HG02678 (cell line): ENCODE results near the gene FAM9C.
"Not testable (repeated sequence)": the region's sequence is repeated elsewhere in the genome, so short reads cannot be mapped to it uniquely, and the experiment has no call there.

Experiments used
- ATAC-seq: cut with Tn5 transposase; IDR thresholded peaks from one replicate; pipeline ENCODE4 v1.9.1; 2021; ENCODE audit warnings: mild to moderate bottlenecking, moderate library complexity; ENCODE audit not compliant: unreplicated experiment

The FAM9C gene

GRCh38 chrX:13076176-13076961 is 31.9 kb upstream of the FAM9C start:
- peak; percentile 45 for ATAC-seq

- ATAC-seq: peak; percentile 77
Measured at GRCh38 chrX:13074297-13075262, 30.2 kb upstream of the FAM9C start.

- no peak for ATAC-seq
Measured at GRCh38 chrX:13069771-13070416, 25.5 kb upstream of the FAM9C start.

DNA sequence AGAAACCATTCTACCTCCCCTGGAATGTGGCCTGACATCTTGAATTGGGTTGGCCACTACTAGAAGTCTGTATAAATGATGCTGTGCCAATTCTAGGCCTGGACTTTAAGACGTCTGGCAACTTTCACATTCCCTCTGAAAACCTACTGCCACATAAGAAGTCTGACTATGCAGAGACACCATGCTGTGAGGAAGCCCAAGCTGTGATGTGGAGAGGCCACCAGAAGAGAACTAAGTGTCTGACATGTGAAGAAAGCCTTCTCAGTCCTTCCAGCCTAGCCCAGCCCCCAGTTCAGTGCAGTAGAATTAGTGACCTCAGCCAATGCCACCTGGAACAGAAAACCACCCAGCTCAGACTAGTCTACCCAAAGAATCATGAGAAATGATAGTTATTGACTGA is 24.2 kb upstream of the FAM9C start:
- no peak for ATAC-seq

DNA sequence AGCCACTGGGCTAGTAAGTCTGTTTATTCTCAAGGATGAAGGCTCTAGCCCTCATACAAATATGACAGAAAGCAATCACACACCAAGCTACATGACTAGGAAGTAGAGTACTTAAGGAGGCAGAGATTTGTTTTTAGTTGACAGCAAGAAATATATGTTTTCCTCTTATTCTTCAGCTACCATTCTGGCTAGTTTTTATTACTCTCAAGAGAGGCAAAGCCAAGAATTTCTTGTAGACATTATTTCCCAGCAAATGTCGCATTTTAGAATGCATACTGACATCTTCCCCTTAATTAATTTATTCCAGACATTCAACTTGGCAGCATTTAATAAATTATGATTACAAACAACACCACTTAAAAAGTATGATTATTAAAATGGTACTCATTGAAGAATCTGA is 23.4 kb upstream of the FAM9C start:
- no peak for ATAC-seq

- ATAC-seq: no peak
Measured at GRCh38 chrX:13066391-13066790, 22.0 kb upstream of the FAM9C start.

DNA sequence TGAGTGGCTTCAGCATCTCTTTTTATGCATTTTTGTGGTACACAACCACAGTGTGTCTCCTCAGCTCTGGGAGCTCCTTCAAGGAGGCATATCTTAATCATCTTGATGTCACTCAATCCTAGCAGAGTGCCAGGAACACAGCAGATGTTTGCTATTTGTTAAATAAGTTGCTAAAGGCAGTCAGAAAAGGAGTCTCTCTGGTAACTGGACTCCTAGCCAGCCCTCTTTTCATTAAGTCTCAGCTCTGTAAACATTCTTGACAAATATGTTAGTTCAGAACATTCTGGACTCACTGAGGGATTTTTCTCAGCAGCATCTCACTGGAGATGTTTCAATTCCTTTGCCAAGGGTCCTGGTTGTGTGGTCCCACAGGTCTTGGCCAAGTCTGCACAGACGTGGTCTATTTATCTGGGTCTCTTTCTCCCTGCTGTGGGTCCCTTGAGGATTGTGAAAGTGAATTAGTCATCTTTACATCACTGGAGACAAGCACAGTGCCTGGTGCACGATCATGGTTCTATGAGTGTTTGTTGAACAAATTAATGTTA is 20.3 kb upstream of the FAM9C start:
- no peak for ATAC-seq

DNA sequence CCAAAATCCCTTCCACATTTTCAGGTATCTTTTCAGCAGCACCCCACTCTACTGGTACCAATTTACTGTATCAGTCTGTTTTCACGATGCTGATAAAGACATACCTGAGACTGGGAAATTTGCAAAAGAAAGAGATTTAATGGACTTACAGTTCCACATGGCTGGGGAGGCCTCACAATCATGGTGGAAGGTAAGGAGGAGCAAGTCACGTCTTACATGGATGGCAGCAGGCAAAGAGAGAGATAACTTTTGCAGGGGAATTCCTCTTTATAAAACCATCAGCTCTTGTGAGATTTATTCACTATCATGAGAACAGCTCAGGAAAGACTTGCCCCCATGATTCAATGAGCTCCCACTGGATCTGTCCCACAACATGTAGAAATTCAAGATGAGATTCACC is 18.7 kb upstream of the FAM9C start:
- not testable (repeated sequence) for ATAC-seq

- not testable (repeated sequence) for ATAC-seq
Measured at GRCh38 chrX:13062331-13062730, 17.9 kb upstream of the FAM9C start.

DNA sequence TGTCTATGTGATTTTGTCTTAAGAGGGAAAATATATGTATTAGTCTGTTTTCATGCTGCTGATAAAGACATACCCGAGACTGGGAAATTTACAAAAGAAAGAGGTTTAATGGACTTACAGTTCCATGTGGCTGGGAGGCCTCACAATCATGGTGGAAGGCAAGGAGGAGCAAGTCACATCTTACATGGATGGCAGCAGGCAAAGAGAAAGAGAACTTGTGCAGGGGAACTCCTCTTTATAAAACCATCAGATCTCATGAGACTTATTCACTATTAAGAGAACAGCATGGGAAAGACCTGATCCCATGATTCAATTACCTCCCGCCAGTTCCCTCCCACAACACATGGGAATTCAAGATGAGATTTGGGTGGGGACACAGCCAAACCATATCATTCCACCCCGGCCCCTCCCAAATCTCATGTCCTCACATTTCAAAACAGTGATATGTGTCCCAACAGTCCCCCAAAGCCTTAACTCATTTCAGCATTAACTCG is 16.8 kb upstream of the FAM9C start:
- not testable (repeated sequence) for ATAC-seq

DNA sequence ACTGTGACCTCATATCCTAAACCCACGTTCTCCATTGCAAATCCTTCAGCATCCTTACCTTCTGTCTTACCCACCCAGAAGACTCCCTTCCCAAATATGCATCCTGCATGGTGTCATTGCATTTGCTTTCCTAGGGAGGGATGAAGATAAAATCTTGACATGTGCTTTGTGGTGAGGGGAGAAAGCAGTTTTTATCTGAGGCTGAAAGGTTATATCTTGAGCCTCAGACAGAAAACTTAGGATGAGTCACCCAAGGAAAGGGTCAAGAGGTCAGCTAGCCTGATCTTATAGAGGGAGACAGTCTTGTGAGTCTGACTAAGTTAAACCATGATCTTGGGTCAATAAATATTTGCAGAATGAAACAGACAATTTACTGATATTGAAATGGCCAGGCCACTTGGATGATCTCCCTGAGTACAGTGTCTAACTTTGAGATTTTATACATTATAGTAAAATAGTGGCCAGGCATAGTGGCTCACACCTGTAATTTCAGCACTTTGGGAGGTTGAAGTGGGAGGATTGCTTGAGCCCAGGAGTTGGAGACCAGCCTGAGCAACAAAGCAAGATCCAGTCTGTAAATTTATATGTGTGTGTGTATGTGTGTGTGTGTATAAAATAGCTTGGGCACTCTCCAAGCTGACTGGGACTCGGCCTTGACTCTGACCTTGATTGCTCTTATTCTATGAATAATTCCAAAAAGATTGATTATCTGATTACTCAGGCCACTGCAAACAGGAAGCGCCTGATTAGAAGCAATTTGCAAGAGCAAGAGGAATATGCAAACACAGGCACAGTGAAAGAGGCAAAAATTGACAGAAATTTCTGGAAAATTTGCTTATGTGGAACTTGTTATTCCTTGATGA is 15.4 kb upstream of the FAM9C start:
- no peak for ATAC-seq

GRCh38 chrX:13055486-13055885 is 11.1 kb upstream of the FAM9C start:
- ATAC-seq: no peak

GRCh38 chrX:13053171-13053570 is 8.8 kb upstream of the FAM9C start:
- no peak for ATAC-seq

DNA sequence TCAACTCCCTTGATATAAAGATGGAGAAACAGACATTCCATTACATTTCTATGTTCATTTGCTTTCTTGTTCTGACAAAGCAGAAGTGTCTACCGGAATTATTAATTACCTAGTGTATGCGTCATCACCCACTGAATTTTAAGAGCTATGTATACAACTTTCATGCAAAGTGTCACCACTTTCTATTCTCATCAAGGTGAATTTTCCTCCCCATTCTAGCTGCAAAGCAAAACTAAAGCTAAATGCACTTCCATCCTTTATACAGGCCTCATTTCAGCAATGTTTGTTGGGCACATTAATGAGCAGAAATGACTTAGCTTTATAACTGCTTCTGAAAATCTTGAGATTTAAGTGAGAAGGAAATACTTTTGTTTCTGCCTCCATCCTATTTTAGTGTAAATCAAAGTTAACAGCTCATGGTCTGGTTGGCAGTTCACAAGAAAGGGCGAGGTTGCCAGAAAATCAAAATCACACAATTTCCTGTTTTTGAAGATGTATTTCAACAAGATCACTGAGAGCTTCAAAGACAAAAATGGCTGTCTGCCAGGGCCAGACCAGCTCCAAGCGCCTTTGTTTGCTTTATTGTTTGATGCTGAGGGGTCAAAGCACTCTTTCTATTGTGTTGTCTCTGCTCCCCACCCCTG is 7.2 kb upstream of the FAM9C start:
- peak; percentile 78 for ATAC-seq

- ATAC-seq: no peak
Measured at GRCh38 chrX:13051167-13051528, 6.7 kb upstream of the FAM9C start.

- ATAC-seq: no peak
Measured at GRCh38 chrX:13050151-13050550, 5.7 kb upstream of the FAM9C start.

DNA sequence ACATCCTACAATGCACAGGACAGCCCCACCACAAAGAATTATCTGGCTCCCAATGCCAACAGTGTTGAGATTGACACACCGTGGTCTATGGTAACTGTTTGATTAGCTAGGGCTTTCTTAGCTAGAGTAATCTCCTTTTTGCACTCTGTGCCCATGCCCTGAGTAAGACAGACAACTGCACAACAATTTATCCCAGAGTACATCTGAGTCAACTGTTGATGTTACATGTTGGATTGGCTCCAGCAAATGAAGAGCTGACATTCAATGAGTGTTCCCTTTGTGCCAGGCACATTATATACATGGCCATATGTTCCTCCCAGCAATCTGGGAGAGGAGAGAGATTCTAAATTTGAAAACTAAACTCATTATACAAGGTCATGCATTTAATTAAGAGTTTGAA is 3.9 kb upstream of the FAM9C start:
- no peak for ATAC-seq

DNA sequence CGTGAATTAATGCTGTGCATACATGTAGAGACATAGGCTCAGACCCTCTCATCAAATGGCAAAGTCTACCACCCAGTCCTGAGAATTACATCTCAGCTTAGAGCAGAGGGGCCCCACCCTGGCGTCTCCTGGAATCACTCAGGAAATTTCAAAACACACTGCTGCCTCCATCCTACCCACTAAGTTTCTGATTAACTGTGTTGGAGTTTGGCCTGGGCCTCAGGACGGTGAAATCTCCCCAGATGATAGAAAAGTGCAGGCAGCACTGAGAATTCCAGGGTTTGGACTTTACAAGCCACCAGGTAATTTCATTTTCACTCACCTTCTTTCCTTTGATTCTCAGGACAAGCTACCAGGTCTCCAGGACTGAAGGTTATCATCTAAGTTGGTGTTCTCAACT is 3.3 kb upstream of the FAM9C start:
- ATAC-seq: no peak

DNA sequence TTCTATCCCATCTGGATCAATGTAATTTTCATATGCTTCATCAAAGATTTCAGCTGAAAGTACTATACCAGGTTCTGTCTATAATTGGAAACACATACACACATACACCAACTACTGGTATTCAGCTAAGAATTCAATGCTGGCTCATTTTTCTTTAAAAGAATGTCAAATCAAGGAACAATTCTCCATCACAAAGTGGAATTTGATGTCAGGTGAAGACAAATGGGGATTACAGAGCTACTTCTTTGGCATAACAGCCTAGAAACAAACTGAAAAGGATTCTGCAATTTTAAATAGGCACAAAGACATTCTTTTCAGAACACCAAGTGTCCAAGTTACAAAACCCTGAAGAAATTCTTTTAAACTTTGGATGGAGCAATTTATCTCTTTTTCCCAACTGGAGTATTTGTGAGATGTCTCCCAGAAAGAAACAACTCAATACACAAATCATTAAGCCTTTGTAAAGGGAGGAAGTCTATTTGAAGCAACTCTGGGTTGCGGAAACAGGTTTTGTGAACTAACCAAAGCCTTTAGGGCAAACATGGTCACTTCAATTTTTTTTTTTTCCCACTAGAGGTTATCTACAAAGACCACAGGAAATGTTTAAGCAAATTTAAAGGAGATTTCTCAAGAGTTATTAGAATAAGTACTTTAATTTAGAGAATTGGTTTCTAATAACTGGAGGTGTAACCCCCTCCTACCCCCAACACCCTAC is 1.9 kb upstream of the FAM9C start:
- no peak for ATAC-seq
